ENCODE results near the gene PRR12. TPM values are rescaled to one million over a fixed set of nuclear protein-coding genes. Genes with fewer than 3 reads are reported as not detected.
A peak's percentile ranks its signal among the peaks of the same experiment; 100 is the strongest.

The PRR12 gene
- total RNA-seq, 1 donor from 2014 or later = 58.5 TPM

GRCh38 chr19:49660338-49660961 lies 69.5 kb downstream of the PRR12 start:
- Mint-ChIP-seq H3K27me3 (ENCODE audit: low read depth) (no peaks in the 10 kb centered on the region), H3K4me1 (peaks cover 22% of the 10 kb centered on the region), H3K4me3 (no peak overlapping the region), H3K36me3 (peaks cover 31% of the 10 kb centered on the region), H3K27ac (no peak overlapping the region), H3K9me3 (no peaks in the 10 kb centered on the region)
- TF ChIP-seq, protein P1, sequence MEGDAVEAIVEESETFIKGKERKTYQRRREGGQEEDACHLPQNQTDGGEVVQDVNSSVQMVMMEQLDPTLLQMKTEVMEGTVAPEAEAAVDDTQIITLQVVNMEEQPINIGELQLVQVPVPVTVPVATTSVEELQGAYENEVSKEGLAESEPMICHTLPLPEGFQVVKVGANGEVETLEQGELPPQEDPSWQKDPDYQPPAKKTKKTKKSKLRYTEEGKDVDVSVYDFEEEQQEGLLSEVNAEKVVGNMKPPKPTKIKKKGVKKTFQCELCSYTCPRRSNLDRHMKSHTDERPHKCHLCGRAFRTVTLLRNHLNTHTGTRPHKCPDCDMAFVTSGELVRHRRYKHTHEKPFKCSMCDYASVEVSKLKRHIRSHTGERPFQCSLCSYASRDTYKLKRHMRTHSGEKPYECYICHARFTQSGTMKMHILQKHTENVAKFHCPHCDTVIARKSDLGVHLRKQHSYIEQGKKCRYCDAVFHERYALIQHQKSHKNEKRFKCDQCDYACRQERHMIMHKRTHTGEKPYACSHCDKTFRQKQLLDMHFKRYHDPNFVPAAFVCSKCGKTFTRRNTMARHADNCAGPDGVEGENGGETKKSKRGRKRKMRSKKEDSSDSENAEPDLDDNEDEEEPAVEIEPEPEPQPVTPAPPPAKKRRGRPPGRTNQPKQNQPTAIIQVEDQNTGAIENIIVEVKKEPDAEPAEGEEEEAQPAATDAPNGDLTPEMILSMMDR (IDR thresholded peaks at IDR 0.05; ENCODE audit: unreplicated experiment) = no peak
- DNase-seq (ENCODE audit: low spot score in 2 of 2, unreplicated experiment in 2 of 2) = no peak

GRCh38 chr19:49662011-49662410 lies 71.0 kb downstream of the PRR12 start:
- H3K9me3 Mint-ChIP-seq = no peaks in the 10 kb centered on the region
- H3K36me3 Mint-ChIP-seq = peaks cover 24% of the 10 kb centered on the region
- no peak overlapping the region for H3K4me3 Mint-ChIP-seq
- TF ChIP-seq, protein P1 (IDR thresholded peaks at IDR 0.05; ENCODE audit: unreplicated experiment) = no peak
- no peak overlapping the region for H3K27ac Mint-ChIP-seq
- H3K27me3 Mint-ChIP-seq (ENCODE audit: low read depth) = no peaks in the 10 kb centered on the region
- DNase-seq (ENCODE audit: low spot score in 2 of 2, unreplicated experiment in 2 of 2) = no peak
- peaks cover 33% of the 10 kb centered on the region for H3K4me1 Mint-ChIP-seq

- DNase-seq (ENCODE audit: low spot score in 2 of 2, unreplicated experiment in 2 of 2) = no peak
- no peaks in the 10 kb centered on the region for H3K27me3 Mint-ChIP-seq (ENCODE audit: low read depth)
- TF ChIP-seq, protein P1 (IDR thresholded peaks at IDR 0.05; ENCODE audit: unreplicated experiment) = no peak
- no peaks in the 10 kb centered on the region for H3K9me3 Mint-ChIP-seq
- H3K4me3 Mint-ChIP-seq = peak overlapping the region; percentile 15
- H3K36me3 Mint-ChIP-seq = peaks cover 20% of the 10 kb centered on the region
- peak overlapping the region; percentile 6 for H3K27ac Mint-ChIP-seq
- H3K4me1 Mint-ChIP-seq = peaks cover 38% of the 10 kb centered on the region
Measured at GRCh38 chr19:49663224-49663623, 72.2 kb downstream of the PRR12 start.

- peak overlapping the region; percentile 95 for H3K27ac Mint-ChIP-seq
- peaks cover 18% of the 10 kb centered on the region for H3K36me3 Mint-ChIP-seq
- H3K4me3 Mint-ChIP-seq = peak overlapping the region; percentile 89
- TF ChIP-seq, protein P1 (IDR thresholded peaks at IDR 0.05; ENCODE audit: unreplicated experiment) = no peak
- no peaks in the 10 kb centered on the region for H3K9me3 Mint-ChIP-seq
- H3K4me1 Mint-ChIP-seq = peaks cover 38% of the 10 kb centered on the region
- peak; percentile 84 to 87 for DNase-seq (ENCODE audit: low spot score in 2 of 2, unreplicated experiment in 2 of 2)
- no peaks in the 10 kb centered on the region for H3K27me3 Mint-ChIP-seq (ENCODE audit: low read depth)
Measured at GRCh38 chr19:49664171-49665035, 73.4 kb downstream of the PRR12 start.

GRCh38 chr19:49665036-49665350 lies 74.0 kb downstream of the PRR12 start:
- Mint-ChIP-seq H3K4me1 (peaks cover 38% of the 10 kb centered on the region), H3K27ac (peak overlapping the region; percentile 95), H3K27me3 (ENCODE audit: low read depth) (no peaks in the 10 kb centered on the region), H3K4me3 (peak overlapping the region; percentile 89), H3K36me3 (peaks cover 17% of the 10 kb centered on the region), H3K9me3 (no peaks in the 10 kb centered on the region)
- TF ChIP-seq, protein P1 (IDR thresholded peaks at IDR 0.05; ENCODE audit: unreplicated experiment) = no peak
- DNase-seq (ENCODE audit: low spot score in 2 of 2, unreplicated experiment in 2 of 2) = no peak

Data from mesothelial cell of epicardium (in vitro differentiated cells).